HCT116 (cell line): Measurements from ENCODE around the gene HNRNPU. TPM values are rescaled to one million over a fixed set of nuclear protein-coding genes. Genes with fewer than 3 reads are reported as not detected.

Experiments used
- ATAC-seq: fragments of 200-7000 bp; cut with Tn5 transposase; 2 replicates; pipeline ENCODE4 v1.9.1; 2020; ENCODE audit warnings: mild to moderate bottlenecking, moderate library complexity
- BruUV-seq: library from RNA; stranded (reverse); fragments of 400-500 nt; replicated peaks from 2 replicates; lab custom pipeline; 2021; lab: Mats Ljungman, UMichigan
- CTCF ChIA-PET: fragments of 300-600 bp; sonication (Branson Sonifier 250); formaldehyde crosslinking; loops from one replicate; lab custom pipeline; 2021; ENCODE audit warnings: antibody characterized with exemption; lab: Charles Lee
- POLR2A ChIA-PET: fragments of 300-600, 350-600 bp; sonication (Branson Sonifier 250); formaldehyde crosslinking; loops from one replicate; lab custom pipeline; 2021; ENCODE audit warnings: antibody characterized with exemption; lab: Charles Lee
- RAD21 ChIA-PET, 2 experiments: fragments of 300-600 bp; sonication (Branson Sonifier 250); formaldehyde crosslinking; loops; one replicate each; lab custom pipeline; 2023; ENCODE audit warnings: low total read pairs in 2 of 2; ENCODE audit not compliant: uncharacterized antibody in 2 of 2, unreplicated experiment in 2 of 2, low non-redundant PET in 1 of 2; lab: Charles Lee
- DNase-seq: peaks from one replicate; pipeline ENCODE4 v3.0.0-alpha.2; 2010; ENCODE audit warnings: low read depth, low spot score
- H2AFZ ChIP-seq: fragments of 200-600 bp; shearing (Covaris generic), sonication (generic); 2 replicates; pipeline ENCODE4 v1.6.1; 2017; ENCODE audit warnings: low read depth, mixed run types, mixed read lengths, antibody characterized with exemption, low read length; ENCODE audit not compliant: poor library complexity, severe bottlenecking
- H3K27ac ChIP-seq: 2 replicates; pipeline ENCODE4 v1.5.1; 2012; ENCODE audit warnings: low read depth, low read length
- H3K27me3 ChIP-seq: fragments of 200-600 bp; sonication (generic); 2 replicates; pipeline ENCODE4 v1.6.1; 2016; ENCODE audit warnings: mixed run types, low read length, mixed read lengths; ENCODE audit not compliant: insufficient read depth
- H3K36me3 ChIP-seq, 2 experiments: fragments of 200-500 bp in 1 of 2; fragments of 200-600 bp in 1 of 2; sonication (Bioruptor generic) in 1 of 2; sonication (generic) in 1 of 2; 2 replicates each; pipeline versions ENCODE4 v1.5.1 to v1.6.1; 2014 to 2016; ENCODE audit warnings: low read length in 2 of 2, inconsistent platforms in 1 of 2, mixed read lengths in 1 of 2, mixed run types in 1 of 2; ENCODE audit not compliant: insufficient read depth in 2 of 2, control insufficient read depth in 1 of 2
- H3K4me1 ChIP-seq, 2 experiments: fragments of 200-600 bp in 1 of 2; sonication (generic) in 1 of 2; 2 replicates each; pipeline versions ENCODE4 v1.5.1 to v1.6.1; 2012 to 2017; ENCODE audit warnings: low read length in 2 of 2, inconsistent platforms in 1 of 2, mild to moderate bottlenecking in 1 of 2, mixed read lengths in 1 of 2, mixed run types in 1 of 2, moderate library complexity in 1 of 2; ENCODE audit not compliant: insufficient read depth in 2 of 2, control insufficient read depth in 1 of 2
- H3K4me2 ChIP-seq: fragments of 200-600 bp; sonication (generic); 2 replicates; pipeline ENCODE4 v1.6.1; 2017; ENCODE audit warnings: mixed run types, low read length, mixed read lengths
- H3K4me3 ChIP-seq, 2 experiments: fragments of 200-600 bp in 1 of 2; sonication (generic) in 1 of 2; replicated peaks in 1 of 2; 2 replicates each; pipeline ENCODE4 v1.5.1; 2011 to 2016; ENCODE audit warnings: low read length in 2 of 2, control low read depth in 1 of 2, low read depth in 1 of 2, mild to moderate bottlenecking in 1 of 2, mixed read lengths in 1 of 2, mixed run types in 1 of 2
- H3K79me2 ChIP-seq: fragments of 200-600 bp; sonication (generic); 2 replicates; pipeline ENCODE4 v1.6.1; 2017; ENCODE audit warnings: mild to moderate bottlenecking, mixed run types, low read length, moderate library complexity, mixed read lengths; ENCODE audit not compliant: insufficient read depth
- H3K9ac ChIP-seq: fragments of 200-600 bp; sonication (generic); 2 replicates; pipeline ENCODE4 v1.6.1; 2016; ENCODE audit warnings: low read length, mixed read lengths
- H3K9me2 ChIP-seq: fragments of 200-600 bp; sonication (generic), shearing (Covaris generic); 2 replicates; pipeline ENCODE4 v1.6.1; 2017; ENCODE audit warnings: mixed run types, mild to moderate bottlenecking, moderate library complexity; ENCODE audit not compliant: insufficient read depth
- H3K9me3 ChIP-seq, 2 experiments: fragments of 200-500 bp in 1 of 2; fragments of 200-600 bp in 1 of 2; sonication (Bioruptor generic) in 1 of 2; sonication (generic) in 1 of 2; 2 replicates each; pipeline ENCODE4 v1.6.1; 2014 to 2017; ENCODE audit warnings: low read length in 2 of 2, mixed read lengths in 2 of 2, inconsistent platforms in 1 of 2, low read depth in 1 of 2, mild to moderate bottlenecking in 1 of 2, mixed run types in 1 of 2, moderate library complexity in 1 of 2; ENCODE audit not compliant: control insufficient read depth in 1 of 2, insufficient read depth in 1 of 2
- H4K20me1 ChIP-seq: fragments of 200-600 bp; sonication (generic), shearing (Covaris generic); 2 replicates; pipeline ENCODE4 v1.6.1; 2017; ENCODE audit warnings: mixed run types, mild to moderate bottlenecking, moderate library complexity; ENCODE audit not compliant: insufficient read depth
- CBX3 ChIP-seq: IDR thresholded peaks from 2 replicates; pipeline ENCODE4 v1.6.1; 2012; ENCODE audit warnings: low read depth
- CEBPB ChIP-seq: IDR thresholded peaks from 2 replicates; pipeline ENCODE4 v1.6.1; 2012; ENCODE audit warnings: low read depth
- CTCF ChIP-seq, 3 experiments: fragments of 200-600 bp in 1 of 3; sonication (generic) in 1 of 3; IDR thresholded peaks in 2 of 3; conservative IDR thresholded peaks in 1 of 3; 2 replicates each; pipeline ENCODE4 v1.5.1; 2012 to 2017; ENCODE audit warnings: low read depth in 2 of 3, low read length in 2 of 3, antibody characterized with exemption in 1 of 3, borderline replicate concordance in 1 of 3, control low read depth in 1 of 3, mild to moderate bottlenecking in 1 of 3, mixed read lengths in 1 of 3, mixed run types in 1 of 3, moderate library complexity in 1 of 3; ENCODE audit not compliant: insufficient read depth in 1 of 3
- EZH2 ChIP-seq: fragments of 200-600 bp; sonication (generic); IDR thresholded peaks from 2 replicates; pipeline ENCODE4 v1.6.1; 2017; ENCODE audit warnings: antibody characterized with exemption, mixed run types
- FOSL1 ChIP-seq: IDR thresholded peaks from 2 replicates; pipeline ENCODE4 v1.6.1; 2012; ENCODE audit warnings: low read depth
- POLR2A ChIP-seq: IDR thresholded peaks from 2 replicates; pipeline ENCODE4 v1.7.0; 2011; ENCODE audit warnings: borderline replicate concordance; ENCODE audit not compliant: insufficient read depth, insufficient read length; ENCODE audit errors: extremely low read depth
- POLR2AphosphoS5 ChIP-seq: IDR thresholded peaks from 2 replicates; pipeline ENCODE4 v1.6.1; 2011; ENCODE audit warnings: mild to moderate bottlenecking, low read depth, low read length, moderate library complexity
- RAD21 ChIP-seq: IDR thresholded peaks from 2 replicates; pipeline ENCODE4 v1.6.1; 2012; ENCODE audit warnings: low read depth, mild to moderate bottlenecking
- SIN3A ChIP-seq: IDR thresholded peaks from 2 replicates; pipeline ENCODE4 v1.6.1; 2012; ENCODE audit warnings: low read depth
- SRF ChIP-seq: IDR thresholded peaks from 2 replicates; pipeline ENCODE4 v1.6.1; 2012; ENCODE audit warnings: low read depth
- TCF7L2 ChIP-seq: IDR thresholded peaks from 2 replicates; pipeline ENCODE4 v1.7.0; 2011; ENCODE audit warnings: borderline replicate concordance, inconsistent platforms; ENCODE audit not compliant: insufficient read depth, insufficient read length; ENCODE audit errors: extremely low read depth
- YY1 ChIP-seq: IDR thresholded peaks from 2 replicates; pipeline ENCODE4 v1.6.1; 2011; ENCODE audit warnings: low read length, low read depth, moderate library complexity, mild to moderate bottlenecking; ENCODE audit not compliant: insufficient replicate concordance; ENCODE audit errors: extremely low read depth
- ZFX ChIP-seq: fragments of 450-650 bp; IDR thresholded peaks from 2 replicates; pipeline ENCODE4 v1.6.1; 2017
- intact Hi-C: fragments of 100-400 bp; cut with micrococcal nuclease; formaldehyde crosslinking; loops from 2 replicates; pipeline ENCODE4 v1.10.0; 2022
- total RNA-seq: library from RNA; stranded (reverse); gene quantifications from one replicate; pipeline ENCODE4 v1.2.1, GENCODE V29; 2021; ENCODE audit not compliant: unreplicated experiment
- TF ChIP-seq, protein P1 (sequence below): IDR thresholded peaks from 2 replicates; pipeline ENCODE4 v1.6.1; 2012

Gene HNRNPU
- total RNA-seq, 1 experiment from 2014 or later: 424 TPM

DNA sequence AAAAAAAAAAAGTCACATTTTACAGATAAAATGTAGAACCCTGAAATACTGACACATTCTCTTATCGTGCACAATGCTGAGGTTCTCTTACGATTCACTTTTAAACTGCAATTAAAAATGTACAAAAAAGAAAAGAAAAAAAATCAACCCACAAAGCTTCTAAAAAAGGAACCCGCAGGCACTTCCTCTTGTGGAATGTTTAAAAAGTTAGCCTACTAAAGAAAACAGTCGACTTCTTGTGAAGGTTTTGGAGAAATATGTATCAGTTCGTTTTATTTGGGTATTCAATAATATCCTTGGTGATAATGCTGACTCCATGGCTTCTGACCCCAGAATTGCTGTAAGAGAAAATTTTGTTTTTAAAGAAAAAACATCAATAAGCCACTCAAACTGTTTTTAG, 10.2 kb downstream of the HNRNPU start:
- RAD21 ChIA-PET: no interaction called here
- POLR2A ChIA-PET: interaction anchor here (1.0 kb wide), 1 partner anchor 10 kb away, joined by 3 read pairs; no protein-coding TSS in a partner anchor
- Histone ChIP-seq H3K9ac (no peak overlapping the region), H3K36me3 (peaks cover 73 to 88% of the 10 kb centered on the region in 2 experiments), H3K79me2 (peaks cover 100% of the 10 kb centered on the region), H3K27ac (no peak overlapping the region), H2AFZ (no peak overlapping the region), H3K27me3 (no peaks in the 10 kb centered on the region), H3K4me1 (no peaks in the 10 kb centered on the region), H3K9me2 (no peaks in the 10 kb centered on the region), H4K20me1 (peaks cover 80% of the 10 kb centered on the region; the same call in 1 of the 2 replicates), H3K9me3 (no peaks in the 10 kb centered on the region), H3K4me3 (no peak overlapping the region)
- ATAC-seq: no peak
- CTCF ChIA-PET: interaction anchor here (1.3 kb wide), 1 partner anchor 188 kb away, joined by 3 read pairs; no protein-coding TSS in a partner anchor
- DNase-seq: no peak
- intact Hi-C loops: no loop called here
- BruUV-seq: no TSS peak
- TF ChIP-seq YY1 (no peak), SRF (no peak), TCF7L2 (no peak), RAD21 (no peak), CBX3 (no peak)
- TF ChIP-seq, all 23 proteins: peak for 0
- no peak overlapping the region for H3K4me2 ChIP-seq

GRCh38 chr1:244852694-244853093, 11.6 kb downstream of the HNRNPU start:
- Histone ChIP-seq H3K9me2 (no peaks in the 10 kb centered on the region), H3K79me2 (peaks cover 98% of the 10 kb centered on the region), H4K20me1 (peaks cover 74% of the 10 kb centered on the region; the same call in 1 of the 2 replicates), H3K4me1 (no peaks in the 10 kb centered on the region), H3K27ac (no peak overlapping the region), H3K4me3 (no peak overlapping the region), H3K36me3 (peaks cover 62 to 81% of the 10 kb centered on the region in 2 experiments), H3K9ac (no peak overlapping the region), H3K27me3 (no peaks in the 10 kb centered on the region), H3K9me3 (no peaks in the 10 kb centered on the region), H3K4me2 (no peak overlapping the region), H2AFZ (no peak overlapping the region)
- ChIA-PET POLR2A (no interaction called here), CTCF (no interaction called here), RAD21 (no interaction called here)
- TF ChIP-seq CEBPB: no peak
- TF ChIP-seq EZH2: no peak
- TF ChIP-seq CTCF (IDR thresholded peaks at IDR 0.05 in 2 of 3, conservative IDR thresholded peaks at IDR 0.05 in 1 of 3; ENCODE audit: borderline replicate concordance in 1 of 3, insufficient read depth in 1 of 3, low read depth in 2 of 3, low read length in 2 of 3): no peak
- no peak for TF ChIP-seq ZFX
- no peak; the same call in 1 of the 2 replicates for TF ChIP-seq SIN3A
- no peak for TF ChIP-seq FOSL1
- no peak for TF ChIP-seq TCF7L2
- TF ChIP-seq YY1: no peak
- no peak for TF ChIP-seq POLR2A
- TF ChIP-seq POLR2AphosphoS5: no peak
- no peak for TF ChIP-seq SRF
- TF ChIP-seq, protein P1, sequence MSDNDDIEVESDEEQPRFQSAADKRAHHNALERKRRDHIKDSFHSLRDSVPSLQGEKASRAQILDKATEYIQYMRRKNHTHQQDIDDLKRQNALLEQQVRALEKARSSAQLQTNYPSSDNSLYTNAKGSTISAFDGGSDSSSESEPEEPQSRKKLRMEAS: no peak
- ATAC-seq (no peak), DNase-seq (no peak)
- no TSS peak for BruUV-seq
- intact Hi-C loops: no loop called here
